Measurements from ENCODE around the gene AJAP1. TPM values are rescaled to one million over a fixed set of nuclear protein-coding genes. Genes with fewer than 3 reads are reported as not detected.

Gene AJAP1
- total and polyA plus RNA-seq, 2 of the 13 experiments (the other 11 are each of a cell fraction or from before 2014, with no cell fraction given): not detected

DNA sequence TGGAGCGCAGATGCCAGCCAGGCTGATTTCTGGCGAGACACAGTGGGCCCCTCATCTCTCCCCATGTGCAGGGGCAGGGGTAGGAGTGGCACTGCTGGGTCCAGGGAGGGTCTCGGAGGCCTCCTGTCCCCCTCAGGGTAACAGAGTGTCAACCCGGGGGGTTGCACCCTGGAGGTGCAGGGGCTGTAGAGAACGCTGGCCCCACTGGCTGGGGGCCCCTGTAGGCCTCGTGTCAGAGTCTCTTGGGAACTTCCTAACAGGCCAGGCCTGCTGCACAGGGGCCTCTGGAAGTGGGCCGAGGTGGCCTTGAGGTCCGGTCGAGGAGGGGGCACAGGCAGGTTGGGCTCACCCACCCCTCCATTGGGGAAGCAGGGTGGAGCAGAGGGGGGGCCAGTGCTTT, 38.9 kb upstream of the AJAP1 start:
- DNase-seq (ENCODE audit: low spot score): no peak
- H3K79me2 ChIP-seq (ENCODE audit: insufficient read depth, low read length): no peaks in the 10 kb centered on the region
- H3K4me2 ChIP-seq (ENCODE audit: low read depth, low read length): no peak overlapping the region
- H3K9ac ChIP-seq (ENCODE audit: insufficient read depth, low read depth, low read length): no peak overlapping the region
- peaks cover 3% of the 10 kb centered on the region; the same call in 1 of the 2 replicates for H3K9me3 ChIP-seq (ENCODE audit: low read length)
- intact Hi-C loops (cut with micrococcal nuclease; ENCODE audit: unreplicated experiment): no loop called here
- in situ Hi-C loops (cut with HindIII; ENCODE audit: extremely low pct_ligation_motif_present, low pct_unique_long_range_greater_than_20kb): no loop called here
- no peak for FAIRE-seq
- TF ChIP-seq PCBP2 (optimal IDR thresholded peaks at IDR 0.05; ENCODE audit: low read depth, low read length, poor library complexity, severe bottlenecking): no peak
- no peak for TF ChIP-seq ZBTB7A (CRISPR knock-in tag; IDR thresholded peaks at IDR 0.05)
- no peak for TF ChIP-seq ZNF292 (CRISPR knock-in tag; IDR thresholded peaks at IDR 0.05; ENCODE audit: borderline replicate concordance, low read depth)
- TF ChIP-seq, protein P1, sequence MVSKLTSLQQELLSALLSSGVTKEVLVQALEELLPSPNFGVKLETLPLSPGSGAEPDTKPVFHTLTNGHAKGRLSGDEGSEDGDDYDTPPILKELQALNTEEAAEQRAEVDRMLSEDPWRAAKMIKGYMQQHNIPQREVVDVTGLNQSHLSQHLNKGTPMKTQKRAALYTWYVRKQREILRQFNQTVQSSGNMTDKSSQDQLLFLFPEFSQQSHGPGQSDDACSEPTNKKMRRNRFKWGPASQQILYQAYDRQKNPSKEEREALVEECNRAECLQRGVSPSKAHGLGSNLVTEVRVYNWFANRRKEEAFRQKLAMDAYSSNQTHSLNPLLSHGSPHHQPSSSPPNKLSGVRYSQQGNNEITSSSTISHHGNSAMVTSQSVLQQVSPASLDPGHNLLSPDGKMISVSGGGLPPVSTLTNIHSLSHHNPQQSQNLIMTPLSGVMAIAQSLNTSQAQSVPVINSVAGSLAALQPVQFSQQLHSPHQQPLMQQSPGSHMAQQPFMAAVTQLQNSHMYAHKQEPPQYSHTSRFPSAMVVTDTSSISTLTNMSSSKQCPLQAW (CRISPR knock-in tag; IDR thresholded peaks at IDR 0.05): no peak
- no peak for TF ChIP-seq HMG20A (CRISPR knock-in tag; IDR thresholded peaks at IDR 0.05; ENCODE audit: borderline replicate concordance)
- no peak for TF ChIP-seq ZNF350 (CRISPR knock-in tag; IDR thresholded peaks at IDR 0.05; ENCODE audit: borderline replicate concordance, low read depth)
- TF ChIP-seq, protein P2, sequence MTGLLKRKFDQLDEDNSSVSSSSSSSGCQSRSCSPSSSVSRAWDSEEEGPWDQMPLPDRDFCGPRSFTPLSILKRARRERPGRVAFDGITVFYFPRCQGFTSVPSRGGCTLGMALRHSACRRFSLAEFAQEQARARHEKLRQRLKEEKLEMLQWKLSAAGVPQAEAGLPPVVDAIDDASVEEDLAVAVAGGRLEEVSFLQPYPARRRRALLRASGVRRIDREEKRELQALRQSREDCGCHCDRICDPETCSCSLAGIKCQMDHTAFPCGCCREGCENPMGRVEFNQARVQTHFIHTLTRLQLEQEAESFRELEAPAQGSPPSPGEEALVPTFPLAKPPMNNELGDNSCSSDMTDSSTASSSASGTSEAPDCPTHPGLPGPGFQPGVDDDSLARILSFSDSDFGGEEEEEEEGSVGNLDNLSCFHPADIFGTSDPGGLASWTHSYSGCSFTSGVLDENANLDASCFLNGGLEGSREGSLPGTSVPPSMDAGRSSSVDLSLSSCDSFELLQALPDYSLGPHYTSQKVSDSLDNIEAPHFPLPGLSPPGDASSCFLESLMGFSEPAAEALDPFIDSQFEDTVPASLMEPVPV (CRISPR knock-in tag; IDR thresholded peaks at IDR 0.05): no peak
- no peak for TF ChIP-seq ZNF431 (CRISPR knock-in tag; IDR thresholded peaks at IDR 0.05; ENCODE audit: borderline replicate concordance, low read depth)
- no peak for TF ChIP-seq ZNF510 (CRISPR knock-in tag; IDR thresholded peaks at IDR 0.05; ENCODE audit: low read depth)
- TF ChIP-seq, protein P3, sequence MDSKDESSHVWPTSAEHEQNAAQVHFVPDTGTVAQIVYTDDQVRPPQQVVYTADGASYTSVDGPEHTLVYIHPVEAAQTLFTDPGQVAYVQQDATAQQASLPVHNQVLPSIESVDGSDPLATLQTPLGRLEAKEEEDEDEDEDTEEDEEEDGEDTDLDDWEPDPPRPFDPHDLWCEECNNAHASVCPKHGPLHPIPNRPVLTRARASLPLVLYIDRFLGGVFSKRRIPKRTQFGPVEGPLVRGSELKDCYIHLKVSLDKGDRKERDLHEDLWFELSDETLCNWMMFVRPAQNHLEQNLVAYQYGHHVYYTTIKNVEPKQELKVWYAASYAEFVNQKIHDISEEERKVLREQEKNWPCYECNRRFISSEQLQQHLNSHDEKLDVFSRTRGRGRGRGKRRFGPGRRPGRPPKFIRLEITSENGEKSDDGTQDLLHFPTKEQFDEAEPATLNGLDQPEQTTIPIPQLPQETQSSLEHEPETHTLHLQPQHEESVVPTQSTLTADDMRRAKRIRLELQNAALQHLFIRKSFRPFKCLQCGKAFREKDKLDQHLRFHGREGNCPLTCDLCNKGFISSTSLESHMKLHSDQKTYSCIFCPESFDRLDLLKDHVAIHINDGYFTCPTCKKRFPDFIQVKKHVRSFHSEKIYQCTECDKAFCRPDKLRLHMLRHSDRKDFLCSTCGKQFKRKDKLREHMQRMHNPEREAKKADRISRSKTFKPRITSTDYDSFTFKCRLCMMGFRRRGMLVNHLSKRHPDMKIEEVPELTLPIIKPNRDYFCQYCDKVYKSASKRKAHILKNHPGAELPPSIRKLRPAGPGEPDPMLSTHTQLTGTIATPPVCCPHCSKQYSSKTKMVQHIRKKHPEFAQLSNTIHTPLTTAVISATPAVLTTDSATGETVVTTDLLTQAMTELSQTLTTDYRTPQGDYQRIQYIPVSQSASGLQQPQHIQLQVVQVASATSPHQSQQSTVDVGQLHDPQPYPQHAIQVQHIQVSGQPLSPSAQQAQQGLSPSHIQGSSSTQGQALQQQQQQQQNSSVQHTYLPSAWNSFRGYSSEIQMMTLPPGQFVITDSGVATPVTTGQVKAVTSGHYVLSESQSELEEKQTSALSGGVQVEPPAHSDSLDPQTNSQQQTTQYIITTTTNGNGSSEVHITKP (CRISPR knock-in tag; IDR thresholded peaks at IDR 0.05; ENCODE audit: low read depth): no peak
- TF ChIP-seq, protein P4, sequence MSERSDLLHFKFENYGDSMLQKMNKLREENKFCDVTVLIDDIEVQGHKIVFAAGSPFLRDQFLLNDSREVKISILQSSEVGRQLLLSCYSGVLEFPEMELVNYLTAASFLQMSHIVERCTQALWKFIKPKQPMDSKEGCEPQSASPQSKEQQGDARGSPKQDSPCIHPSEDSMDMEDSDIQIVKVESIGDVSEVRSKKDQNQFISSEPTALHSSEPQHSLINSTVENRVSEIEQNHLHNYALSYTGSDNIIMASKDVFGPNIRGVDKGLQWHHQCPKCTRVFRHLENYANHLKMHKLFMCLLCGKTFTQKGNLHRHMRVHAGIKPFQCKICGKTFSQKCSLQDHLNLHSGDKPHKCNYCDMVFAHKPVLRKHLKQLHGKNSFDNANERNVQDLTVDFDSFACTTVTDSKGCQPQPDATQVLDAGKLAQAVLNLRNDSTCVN (CRISPR knock-in tag; IDR thresholded peaks at IDR 0.05; ENCODE audit: borderline replicate concordance): no peak
- no peak for TF ChIP-seq DMAP1 (CRISPR knock-in tag; IDR thresholded peaks at IDR 0.05)
- TF ChIP-seq JARID2 (CRISPR knock-in tag; IDR thresholded peaks at IDR 0.05; ENCODE audit: insufficient replicate concordance): no peak
- no peak for TF ChIP-seq DNMT1 (CRISPR knock-in tag; IDR thresholded peaks at IDR 0.05)
- no peak for TF ChIP-seq KAT2B (IDR thresholded peaks at IDR 0.05; ENCODE audit: borderline replicate concordance, low read depth, low read length)
- no peak for TF ChIP-seq ZNF7 (CRISPR knock-in tag; IDR thresholded peaks at IDR 0.05)
- H3K27me3 ChIP-seq (ENCODE audit: control insufficient read depth in 1 of 2, insufficient read depth in 2 of 2, low read length in 2 of 2): peaks cover 6 to 46% of the 10 kb centered on the region in 2 experiments; a peak in 4 of 5 replicates
- ATAC-seq: no peak
- no peaks in the 10 kb centered on the region for H3K36me3 ChIP-seq (replicated peaks in 1 of 2; ENCODE audit: control insufficient read depth in 1 of 2, insufficient read depth in 2 of 2, low read length in 2 of 2)
- 100% methylated on average over 1 of the region's 9 CpGs for WGBS (ENCODE audit: low lambda C conversion rate)
- POLR2A ChIA-PET: no interaction called here
- CTCF ChIA-PET (ENCODE audit: low intra/inter-chr PET ratio, low total read pairs): no interaction called here
- no peak overlapping the region for H3K4me3 ChIP-seq (replicated peaks in 1 of 3; ENCODE audit: insufficient read depth in 1 of 3, low read depth in 2 of 3, low read length in 3 of 3)
- H2AFZ ChIP-seq (ENCODE audit: low read length): no peak overlapping the region
- no peaks in the 10 kb centered on the region for H4K20me1 ChIP-seq (ENCODE audit: insufficient read depth, low read length)
- no peak overlapping the region for H3K27ac ChIP-seq (ENCODE audit: extremely low read length, insufficient read depth, low read length)
- no peaks in the 10 kb centered on the region for H3K4me1 ChIP-seq (ENCODE audit: insufficient read depth, low read length)
- no TSS peak for BruUV-seq (replicated peaks)
